ENCODE measurements around the gene LRRFIP1.
A peak's percentile ranks its signal among the peaks of the same experiment; 100 is the strongest.

LRRFIP1 gene

GRCh38 chr2:237799060-237799428, 171.7 kb downstream of the LRRFIP1 start:
- FAIRE-seq = no peak
- no peak for DNase-seq (ENCODE audit: insufficient read length, low spot score)
- TF ChIP-seq POLR2A (IDR thresholded peaks at IDR 0.05; ENCODE audit: low read depth, low read length) (no peak), TAF1 (IDR thresholded peaks at IDR 0.05; ENCODE audit: low read depth, low read length) (no peak), POU2F2 (IDR thresholded peaks at IDR 0.05; ENCODE audit: low read depth, low read length) (no peak), POLR2AphosphoS5 (IDR thresholded peaks at IDR 0.05; ENCODE audit: low read depth, low read length) (no peak), PAX5 (IDR thresholded peaks at IDR 0.05; ENCODE audit: insufficient read depth, low read length, severe bottlenecking) (no peak), SPI1 (IDR thresholded peaks at IDR 0.05; ENCODE audit: low read depth, low read length) (no peak)

GRCh38 chr2:237801466-237801865, 174.1 kb downstream of the LRRFIP1 start:
- FAIRE-seq (no peak), DNase-seq (ENCODE audit: insufficient read length, low spot score) (no peak)
- no peak for TF ChIP-seq POLR2AphosphoS5 (IDR thresholded peaks at IDR 0.05; ENCODE audit: low read depth, low read length)
- no peak for TF ChIP-seq POLR2A (IDR thresholded peaks at IDR 0.05; ENCODE audit: low read depth, low read length)
- TF ChIP-seq TAF1 (IDR thresholded peaks at IDR 0.05; ENCODE audit: low read depth, low read length) = no peak
- TF ChIP-seq POU2F2 (IDR thresholded peaks at IDR 0.05; ENCODE audit: low read depth, low read length) = no peak
- TF ChIP-seq PAX5 (IDR thresholded peaks at IDR 0.05; ENCODE audit: insufficient read depth, low read length, severe bottlenecking) = no peak
- TF ChIP-seq SPI1 (IDR thresholded peaks at IDR 0.05; ENCODE audit: low read depth, low read length) = no peak

DNA sequence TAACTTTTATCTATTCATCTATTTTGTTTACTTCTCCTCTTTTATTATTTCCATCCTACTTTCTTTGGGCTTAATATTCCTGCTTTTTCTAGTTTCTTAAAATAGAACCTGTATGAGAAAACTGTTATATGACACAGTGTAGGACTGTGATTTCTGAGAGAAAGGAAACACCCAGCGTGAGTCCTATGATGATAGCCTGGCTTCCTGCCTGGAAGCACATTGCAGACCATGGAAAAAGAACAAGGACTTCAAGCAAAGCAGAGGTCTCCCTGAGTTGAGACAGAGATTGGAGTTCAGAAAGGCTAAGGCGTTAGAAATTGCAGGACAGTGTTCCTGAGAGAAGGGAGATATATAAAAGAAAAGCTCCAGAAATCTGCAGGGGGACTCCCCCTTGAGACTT, 178.9 kb downstream of the LRRFIP1 start:
- FAIRE-seq (no peak), DNase-seq (ENCODE audit: insufficient read length, low spot score) (no peak)
- TF ChIP-seq SPI1 (IDR thresholded peaks at IDR 0.05; ENCODE audit: low read depth, low read length) (no peak), POU2F2 (IDR thresholded peaks at IDR 0.05; ENCODE audit: low read depth, low read length) (no peak), POLR2AphosphoS5 (IDR thresholded peaks at IDR 0.05; ENCODE audit: low read depth, low read length) (no peak), TAF1 (IDR thresholded peaks at IDR 0.05; ENCODE audit: low read depth, low read length) (no peak), POLR2A (IDR thresholded peaks at IDR 0.05; ENCODE audit: low read depth, low read length) (no peak), PAX5 (IDR thresholded peaks at IDR 0.05; ENCODE audit: insufficient read depth, low read length, severe bottlenecking) (no peak)

- no peak for FAIRE-seq
- no peak for DNase-seq (ENCODE audit: insufficient read length, low spot score)
- TF ChIP-seq POLR2A (IDR thresholded peaks at IDR 0.05; ENCODE audit: low read depth, low read length) (no peak), SPI1 (IDR thresholded peaks at IDR 0.05; ENCODE audit: low read depth, low read length) (no peak), PAX5 (IDR thresholded peaks at IDR 0.05; ENCODE audit: insufficient read depth, low read length, severe bottlenecking) (no peak), POU2F2 (IDR thresholded peaks at IDR 0.05; ENCODE audit: low read depth, low read length) (no peak), POLR2AphosphoS5 (IDR thresholded peaks at IDR 0.05; ENCODE audit: low read depth, low read length) (no peak), TAF1 (IDR thresholded peaks at IDR 0.05; ENCODE audit: low read depth, low read length) (no peak)
These were observed 188.2 kb downstream of the LRRFIP1 start for GRCh38 chr2:237815637-237816036.

GRCh38 chr2:237816531-237816930, 189.1 kb downstream of the LRRFIP1 start:
- DNase-seq (ENCODE audit: insufficient read length, low spot score) (no peak), FAIRE-seq (no peak)
- TF ChIP-seq SPI1 (IDR thresholded peaks at IDR 0.05; ENCODE audit: low read depth, low read length) (no peak), POU2F2 (IDR thresholded peaks at IDR 0.05; ENCODE audit: low read depth, low read length) (no peak), PAX5 (IDR thresholded peaks at IDR 0.05; ENCODE audit: insufficient read depth, low read length, severe bottlenecking) (no peak), TAF1 (IDR thresholded peaks at IDR 0.05; ENCODE audit: low read depth, low read length) (no peak), POLR2AphosphoS5 (IDR thresholded peaks at IDR 0.05; ENCODE audit: low read depth, low read length) (no peak), POLR2A (IDR thresholded peaks at IDR 0.05; ENCODE audit: low read depth, low read length) (no peak)

- FAIRE-seq = peak; percentile 33
- no peak for DNase-seq (ENCODE audit: insufficient read length, low spot score)
- TF ChIP-seq TAF1 (IDR thresholded peaks at IDR 0.05; ENCODE audit: low read depth, low read length) (no peak), PAX5 (IDR thresholded peaks at IDR 0.05; ENCODE audit: insufficient read depth, low read length, severe bottlenecking) (no peak)
These were observed 190.7 kb downstream of the LRRFIP1 start for GRCh38 chr2:237818066-237818473.

GRCh38 chr2:237819231-237819630, 191.8 kb downstream of the LRRFIP1 start:
- TF ChIP-seq TAF1 (IDR thresholded peaks at IDR 0.05; ENCODE audit: low read depth, low read length) (no peak), POU2F2 (IDR thresholded peaks at IDR 0.05; ENCODE audit: low read depth, low read length) (no peak), POLR2AphosphoS5 (IDR thresholded peaks at IDR 0.05; ENCODE audit: low read depth, low read length) (no peak), SPI1 (IDR thresholded peaks at IDR 0.05; ENCODE audit: low read depth, low read length) (0 out of 2 replicates have a peak, but pooled peaks have one; percentile 7)
- DNase-seq (ENCODE audit: insufficient read length, low spot score) (no peak), FAIRE-seq (no peak)

DNA sequence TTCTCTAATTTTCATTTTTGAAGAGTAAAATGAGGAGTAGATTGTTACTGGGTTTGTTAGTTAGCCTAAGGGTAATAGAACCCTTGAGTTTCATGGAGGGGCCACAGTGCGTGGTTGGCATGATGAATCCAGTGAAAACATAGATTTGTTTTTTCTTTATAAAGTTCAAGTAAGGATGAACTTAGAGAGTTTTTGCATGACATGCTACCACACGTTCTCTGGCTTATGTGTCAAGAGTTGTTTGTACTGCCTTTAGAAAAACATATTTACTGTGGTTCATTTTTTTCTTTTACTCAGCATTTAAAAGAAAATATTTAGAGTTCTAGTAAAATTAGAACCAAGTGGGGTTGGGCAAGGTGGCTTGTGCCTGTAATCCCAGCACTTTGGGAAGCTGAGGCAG, 193.0 kb downstream of the LRRFIP1 start:
- no peak for FAIRE-seq
- TF ChIP-seq SPI1 (IDR thresholded peaks at IDR 0.05; ENCODE audit: low read depth, low read length) = no peak
- TF ChIP-seq PAX5 (IDR thresholded peaks at IDR 0.05; ENCODE audit: insufficient read depth, low read length, severe bottlenecking) = no peak
- no peak for TF ChIP-seq POLR2AphosphoS5 (IDR thresholded peaks at IDR 0.05; ENCODE audit: low read depth, low read length)
- TF ChIP-seq POU2F2 (IDR thresholded peaks at IDR 0.05; ENCODE audit: low read depth, low read length) = no peak
- no peak for TF ChIP-seq POLR2A (IDR thresholded peaks at IDR 0.05; ENCODE audit: low read depth, low read length)
- no peak for TF ChIP-seq TAF1 (IDR thresholded peaks at IDR 0.05; ENCODE audit: low read depth, low read length)
- DNase-seq (ENCODE audit: insufficient read length, low spot score) = no peak

- no peak for DNase-seq (ENCODE audit: insufficient read length, low spot score)
- no peak for TF ChIP-seq SPI1 (IDR thresholded peaks at IDR 0.05; ENCODE audit: low read depth, low read length)
- no peak for TF ChIP-seq POU2F2 (IDR thresholded peaks at IDR 0.05; ENCODE audit: low read depth, low read length)
- TF ChIP-seq TAF1 (IDR thresholded peaks at IDR 0.05; ENCODE audit: low read depth, low read length) = no peak
- no peak for TF ChIP-seq POLR2A (IDR thresholded peaks at IDR 0.05; ENCODE audit: low read depth, low read length)
- TF ChIP-seq POLR2AphosphoS5 (IDR thresholded peaks at IDR 0.05; ENCODE audit: low read depth, low read length) = no peak
- TF ChIP-seq PAX5 (IDR thresholded peaks at IDR 0.05; ENCODE audit: insufficient read depth, low read length, severe bottlenecking) = no peak
- no peak for FAIRE-seq
These were observed 196.2 kb downstream of the LRRFIP1 start for GRCh38 chr2:237823544-237823943.

GRCh38 chr2:237824085-237824484, 196.7 kb downstream of the LRRFIP1 start:
- no peak for FAIRE-seq
- TF ChIP-seq POLR2A (IDR thresholded peaks at IDR 0.05; ENCODE audit: low read depth, low read length) (no peak), SPI1 (IDR thresholded peaks at IDR 0.05; ENCODE audit: low read depth, low read length) (no peak), POU2F2 (IDR thresholded peaks at IDR 0.05; ENCODE audit: low read depth, low read length) (no peak), PAX5 (IDR thresholded peaks at IDR 0.05; ENCODE audit: insufficient read depth, low read length, severe bottlenecking) (no peak), TAF1 (IDR thresholded peaks at IDR 0.05; ENCODE audit: low read depth, low read length) (no peak)

More at GRCh38 chr2:237824085-237824484, 196.7 kb downstream of the LRRFIP1 start:
- no peak for DNase-seq (ENCODE audit: insufficient read length, low spot score)
